Thyroid gland (tissue), 4 donors: ENCODE measurements around the gene KLK3.

ENCODE experiments used
- POLR2A ChIP-seq, 2 donors: fragments of 450-650 bp; IDR thresholded peaks; one replicate each; pipeline ENCODE4 v1.6.1; 2017; ENCODE audit warnings: antibody characterized with exemption in 2 of 2, mild to moderate bottlenecking in 2 of 2, moderate library complexity in 1 of 2
- TF ChIP-seq, protein P1 (sequence below), 6 experiments: fragments of 200-600 bp in 3 of 6; fragments of 450-650 bp in 3 of 6; sonication (generic) in 3 of 6; IDR thresholded peaks; one replicate each; pipeline ENCODE4 v1.5.1; 2016 to 2019; ENCODE audit warnings: antibody characterized with exemption in 6 of 6, mild to moderate bottlenecking in 2 of 6, inconsistent platforms in 1 of 6, moderate library complexity in 1 of 6

DNA sequence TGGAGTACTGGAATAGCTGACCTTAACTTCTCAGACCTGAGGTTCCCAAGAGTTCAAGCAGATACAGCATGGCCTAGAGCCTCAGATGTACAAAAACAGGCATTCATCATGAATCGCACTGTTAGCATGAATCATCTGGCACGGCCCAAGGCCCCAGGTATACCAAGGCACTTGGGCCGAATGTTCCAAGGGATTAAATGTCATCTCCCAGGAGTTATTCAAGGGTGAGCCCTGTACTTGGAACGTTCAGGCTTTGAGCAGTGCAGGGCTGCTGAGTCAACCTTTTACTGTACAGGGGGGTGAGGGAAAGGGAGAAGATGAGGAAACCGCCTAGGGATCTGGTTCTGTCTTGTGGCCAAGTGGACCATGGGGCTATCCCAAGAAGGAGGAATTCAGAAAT is 6.3 kb downstream of the KLK3 start:
- TF ChIP-seq, protein P1, sequence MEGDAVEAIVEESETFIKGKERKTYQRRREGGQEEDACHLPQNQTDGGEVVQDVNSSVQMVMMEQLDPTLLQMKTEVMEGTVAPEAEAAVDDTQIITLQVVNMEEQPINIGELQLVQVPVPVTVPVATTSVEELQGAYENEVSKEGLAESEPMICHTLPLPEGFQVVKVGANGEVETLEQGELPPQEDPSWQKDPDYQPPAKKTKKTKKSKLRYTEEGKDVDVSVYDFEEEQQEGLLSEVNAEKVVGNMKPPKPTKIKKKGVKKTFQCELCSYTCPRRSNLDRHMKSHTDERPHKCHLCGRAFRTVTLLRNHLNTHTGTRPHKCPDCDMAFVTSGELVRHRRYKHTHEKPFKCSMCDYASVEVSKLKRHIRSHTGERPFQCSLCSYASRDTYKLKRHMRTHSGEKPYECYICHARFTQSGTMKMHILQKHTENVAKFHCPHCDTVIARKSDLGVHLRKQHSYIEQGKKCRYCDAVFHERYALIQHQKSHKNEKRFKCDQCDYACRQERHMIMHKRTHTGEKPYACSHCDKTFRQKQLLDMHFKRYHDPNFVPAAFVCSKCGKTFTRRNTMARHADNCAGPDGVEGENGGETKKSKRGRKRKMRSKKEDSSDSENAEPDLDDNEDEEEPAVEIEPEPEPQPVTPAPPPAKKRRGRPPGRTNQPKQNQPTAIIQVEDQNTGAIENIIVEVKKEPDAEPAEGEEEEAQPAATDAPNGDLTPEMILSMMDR (IDR thresholded peaks at IDR 0.05) = no peak
- TF ChIP-seq POLR2A (IDR thresholded peaks at IDR 0.05) = no peak
